HCT116 (cell line): ENCODE measurements around the gene HIP1. TPM values are rescaled to one million over a fixed set of nuclear protein-coding genes. Genes with fewer than 3 reads are reported as not detected.

Source experiments
- ATAC-seq: fragments of 200-7000 bp; cut with Tn5 transposase; 2 replicates; pipeline ENCODE4 v1.9.1; 2020; ENCODE audit warnings: mild to moderate bottlenecking, moderate library complexity
- BruUV-seq: library from RNA; stranded (reverse); fragments of 400-500 nt; replicated peaks from 2 replicates; lab custom pipeline; 2021; lab: Mats Ljungman, UMichigan
- CTCF ChIA-PET: fragments of 300-600 bp; sonication (Branson Sonifier 250); formaldehyde crosslinking; loops from one replicate; lab custom pipeline; 2021; ENCODE audit warnings: antibody characterized with exemption; lab: Charles Lee
- POLR2A ChIA-PET: fragments of 300-600, 350-600 bp; sonication (Branson Sonifier 250); formaldehyde crosslinking; loops from one replicate; lab custom pipeline; 2021; ENCODE audit warnings: antibody characterized with exemption; lab: Charles Lee
- RAD21 ChIA-PET, 2 experiments: fragments of 300-600 bp; sonication (Branson Sonifier 250); formaldehyde crosslinking; loops; one replicate each; lab custom pipeline; 2023; ENCODE audit warnings: low total read pairs in 2 of 2; ENCODE audit not compliant: uncharacterized antibody in 2 of 2, unreplicated experiment in 2 of 2, low non-redundant PET in 1 of 2; lab: Charles Lee
- DNase-seq: peaks from one replicate; pipeline ENCODE4 v3.0.0-alpha.2; 2010; ENCODE audit warnings: low read depth, low spot score
- H2AFZ ChIP-seq: fragments of 200-600 bp; shearing (Covaris generic), sonication (generic); 2 replicates; pipeline ENCODE4 v1.6.1; 2017; ENCODE audit warnings: low read depth, mixed run types, mixed read lengths, antibody characterized with exemption, low read length; ENCODE audit not compliant: poor library complexity, severe bottlenecking
- H3K27ac ChIP-seq: 2 replicates; pipeline ENCODE4 v1.5.1; 2012; ENCODE audit warnings: low read depth, low read length
- H3K27me3 ChIP-seq: fragments of 200-600 bp; sonication (generic); 2 replicates; pipeline ENCODE4 v1.6.1; 2016; ENCODE audit warnings: mixed run types, low read length, mixed read lengths; ENCODE audit not compliant: insufficient read depth
- H3K36me3 ChIP-seq, 2 experiments: fragments of 200-500 bp in 1 of 2; fragments of 200-600 bp in 1 of 2; sonication (Bioruptor generic) in 1 of 2; sonication (generic) in 1 of 2; 2 replicates each; pipeline versions ENCODE4 v1.5.1 to v1.6.1; 2014 to 2016; ENCODE audit warnings: low read length in 2 of 2, inconsistent platforms in 1 of 2, mixed read lengths in 1 of 2, mixed run types in 1 of 2; ENCODE audit not compliant: insufficient read depth in 2 of 2, control insufficient read depth in 1 of 2
- H3K4me1 ChIP-seq, 2 experiments: fragments of 200-600 bp in 1 of 2; sonication (generic) in 1 of 2; 2 replicates each; pipeline versions ENCODE4 v1.5.1 to v1.6.1; 2012 to 2017; ENCODE audit warnings: low read length in 2 of 2, inconsistent platforms in 1 of 2, mild to moderate bottlenecking in 1 of 2, mixed read lengths in 1 of 2, mixed run types in 1 of 2, moderate library complexity in 1 of 2; ENCODE audit not compliant: insufficient read depth in 2 of 2, control insufficient read depth in 1 of 2
- H3K4me2 ChIP-seq: fragments of 200-600 bp; sonication (generic); 2 replicates; pipeline ENCODE4 v1.6.1; 2017; ENCODE audit warnings: mixed run types, low read length, mixed read lengths
- H3K4me3 ChIP-seq, 2 experiments: fragments of 200-600 bp in 1 of 2; sonication (generic) in 1 of 2; replicated peaks in 1 of 2; 2 replicates each; pipeline ENCODE4 v1.5.1; 2011 to 2016; ENCODE audit warnings: low read length in 2 of 2, control low read depth in 1 of 2, low read depth in 1 of 2, mild to moderate bottlenecking in 1 of 2, mixed read lengths in 1 of 2, mixed run types in 1 of 2
- H3K79me2 ChIP-seq: fragments of 200-600 bp; sonication (generic); 2 replicates; pipeline ENCODE4 v1.6.1; 2017; ENCODE audit warnings: mild to moderate bottlenecking, mixed run types, low read length, moderate library complexity, mixed read lengths; ENCODE audit not compliant: insufficient read depth
- H3K9ac ChIP-seq: fragments of 200-600 bp; sonication (generic); 2 replicates; pipeline ENCODE4 v1.6.1; 2016; ENCODE audit warnings: low read length, mixed read lengths
- H3K9me2 ChIP-seq: fragments of 200-600 bp; sonication (generic), shearing (Covaris generic); 2 replicates; pipeline ENCODE4 v1.6.1; 2017; ENCODE audit warnings: mixed run types, mild to moderate bottlenecking, moderate library complexity; ENCODE audit not compliant: insufficient read depth
- H3K9me3 ChIP-seq, 2 experiments: fragments of 200-500 bp in 1 of 2; fragments of 200-600 bp in 1 of 2; sonication (Bioruptor generic) in 1 of 2; sonication (generic) in 1 of 2; 2 replicates each; pipeline ENCODE4 v1.6.1; 2014 to 2017; ENCODE audit warnings: low read length in 2 of 2, mixed read lengths in 2 of 2, inconsistent platforms in 1 of 2, low read depth in 1 of 2, mild to moderate bottlenecking in 1 of 2, mixed run types in 1 of 2, moderate library complexity in 1 of 2; ENCODE audit not compliant: control insufficient read depth in 1 of 2, insufficient read depth in 1 of 2
- H4K20me1 ChIP-seq: fragments of 200-600 bp; sonication (generic), shearing (Covaris generic); 2 replicates; pipeline ENCODE4 v1.6.1; 2017; ENCODE audit warnings: mixed run types, mild to moderate bottlenecking, moderate library complexity; ENCODE audit not compliant: insufficient read depth
- CEBPB ChIP-seq: IDR thresholded peaks from 2 replicates; pipeline ENCODE4 v1.6.1; 2012; ENCODE audit warnings: low read depth
- ELF1 ChIP-seq: IDR thresholded peaks from 2 replicates; pipeline ENCODE4 v1.6.1; 2012; ENCODE audit warnings: low read depth, borderline replicate concordance
- FOSL1 ChIP-seq: IDR thresholded peaks from 2 replicates; pipeline ENCODE4 v1.6.1; 2012; ENCODE audit warnings: low read depth
- JUND ChIP-seq: IDR thresholded peaks from 2 replicates; pipeline ENCODE4 v1.6.1; 2012
- POLR2A ChIP-seq: IDR thresholded peaks from 2 replicates; pipeline ENCODE4 v1.7.0; 2011; ENCODE audit warnings: borderline replicate concordance; ENCODE audit not compliant: insufficient read depth, insufficient read length; ENCODE audit errors: extremely low read depth
- POLR2AphosphoS5 ChIP-seq: IDR thresholded peaks from 2 replicates; pipeline ENCODE4 v1.6.1; 2011; ENCODE audit warnings: mild to moderate bottlenecking, low read depth, low read length, moderate library complexity
- RAD21 ChIP-seq: IDR thresholded peaks from 2 replicates; pipeline ENCODE4 v1.6.1; 2012; ENCODE audit warnings: low read depth, mild to moderate bottlenecking
- TCF7L2 ChIP-seq: IDR thresholded peaks from 2 replicates; pipeline ENCODE4 v1.7.0; 2011; ENCODE audit warnings: borderline replicate concordance, inconsistent platforms; ENCODE audit not compliant: insufficient read depth, insufficient read length; ENCODE audit errors: extremely low read depth
- ZFX ChIP-seq: fragments of 450-650 bp; IDR thresholded peaks from 2 replicates; pipeline ENCODE4 v1.6.1; 2017
- intact Hi-C: fragments of 100-400 bp; cut with micrococcal nuclease; formaldehyde crosslinking; loops from 2 replicates; pipeline ENCODE4 v1.10.0; 2022
- total RNA-seq: library from RNA; stranded (reverse); gene quantifications from one replicate; pipeline ENCODE4 v1.2.1, GENCODE V29; 2021; ENCODE audit not compliant: unreplicated experiment

The HIP1 gene
- total RNA-seq, 1 experiment from 2014 or later: 22.1 TPM

- DNase-seq: no peak
- Histone ChIP-seq H3K79me2 (no peaks in the 10 kb centered on the region), H2AFZ (no peak overlapping the region), H3K9me3 (no peaks in the 10 kb centered on the region), H3K9me2 (no peaks in the 10 kb centered on the region), H3K9ac (no peak overlapping the region), H3K4me3 (no peak overlapping the region), H3K4me2 (no peak overlapping the region), H3K27ac (no peak overlapping the region), H3K27me3 (no peaks in the 10 kb centered on the region), H3K36me3 (no peaks in the 10 kb centered on the region), H4K20me1 (no peaks in the 10 kb centered on the region), H3K4me1 (peaks cover 26 to 41% of the 10 kb centered on the region in 2 experiments)
- intact Hi-C loops: no loop called here
- ChIA-PET CTCF (no interaction called here), RAD21 (no interaction called here), POLR2A (no interaction called here)
- TF ChIP-seq TCF7L2: no peak
- no peak for TF ChIP-seq POLR2A
- no peak for TF ChIP-seq ELF1
- no peak for TF ChIP-seq ZFX
- TF ChIP-seq JUND: no peak
- TF ChIP-seq CEBPB: no peak
- no peak for ATAC-seq
- BruUV-seq: TSS peak; percentile 33
Measured at GRCh38 chr7:75734586-75735458, 3.9 kb downstream of the HIP1 start.

- no peak overlapping the region for H3K9ac ChIP-seq
- H3K27me3 ChIP-seq: no peaks in the 10 kb centered on the region
- H2AFZ ChIP-seq: no peak overlapping the region
- BruUV-seq: no TSS peak
- H3K4me1 ChIP-seq: peaks cover 42 to 50% of the 10 kb centered on the region in 2 experiments
- ChIA-PET POLR2A (no interaction called here), RAD21 (no interaction called here), CTCF (no interaction called here)
- no peaks in the 10 kb centered on the region for H3K9me2 ChIP-seq
- DNase-seq (peak; percentile 22), ATAC-seq (peak; percentile 33)
- intact Hi-C loops: no loop called here
- H4K20me1 ChIP-seq: no peaks in the 10 kb centered on the region
- no peaks in the 10 kb centered on the region for H3K79me2 ChIP-seq
- H3K36me3 ChIP-seq: no peaks in the 10 kb centered on the region
- peak overlapping the region; percentile 61 for H3K4me2 ChIP-seq
- H3K9me3 ChIP-seq: no peaks in the 10 kb centered on the region
- H3K4me3 ChIP-seq: no peak overlapping the region
- H3K27ac ChIP-seq: peak overlapping the region; percentile 25
- TF ChIP-seq FOSL1 (peak; percentile 21; the same call in 1 of the 2 replicates), RAD21 (peak; percentile 26; the same call in 1 of the 2 replicates), POLR2AphosphoS5 (no peak)
Measured at GRCh38 chr7:75732764-75733630, 5.7 kb downstream of the HIP1 start.
